GM18526 (cell line): ENCODE results near the gene TAF6L.

Source experiments
- POLR2A ChIP-seq: IDR thresholded peaks from 3 replicates; pipeline ENCODE4 v1.6.1; 2011; ENCODE audit not compliant: insufficient read length; ENCODE audit errors: extremely low read depth

The TAF6L gene

DNA sequence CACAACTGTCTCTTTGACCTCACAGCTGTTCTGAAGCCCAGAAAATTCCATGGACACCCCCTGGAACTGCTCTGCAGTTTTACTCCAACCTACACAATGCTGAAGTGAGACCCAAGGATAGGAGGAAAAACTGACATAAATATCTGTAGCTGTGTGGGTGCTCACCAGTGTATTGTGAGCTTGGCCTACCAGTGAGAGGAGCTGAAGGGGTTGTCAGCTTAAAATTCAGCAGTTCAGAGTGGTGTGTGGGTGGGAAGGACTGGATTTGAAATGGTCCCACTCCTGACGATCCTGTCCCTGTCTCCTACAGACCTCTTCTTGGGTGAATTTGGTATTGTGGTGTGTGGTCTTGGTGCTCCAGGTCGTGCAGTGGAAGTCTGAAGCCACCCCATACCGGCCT, 18.4 kb downstream of the TAF6L start:
- TF ChIP-seq POLR2A, result no peak

DNA sequence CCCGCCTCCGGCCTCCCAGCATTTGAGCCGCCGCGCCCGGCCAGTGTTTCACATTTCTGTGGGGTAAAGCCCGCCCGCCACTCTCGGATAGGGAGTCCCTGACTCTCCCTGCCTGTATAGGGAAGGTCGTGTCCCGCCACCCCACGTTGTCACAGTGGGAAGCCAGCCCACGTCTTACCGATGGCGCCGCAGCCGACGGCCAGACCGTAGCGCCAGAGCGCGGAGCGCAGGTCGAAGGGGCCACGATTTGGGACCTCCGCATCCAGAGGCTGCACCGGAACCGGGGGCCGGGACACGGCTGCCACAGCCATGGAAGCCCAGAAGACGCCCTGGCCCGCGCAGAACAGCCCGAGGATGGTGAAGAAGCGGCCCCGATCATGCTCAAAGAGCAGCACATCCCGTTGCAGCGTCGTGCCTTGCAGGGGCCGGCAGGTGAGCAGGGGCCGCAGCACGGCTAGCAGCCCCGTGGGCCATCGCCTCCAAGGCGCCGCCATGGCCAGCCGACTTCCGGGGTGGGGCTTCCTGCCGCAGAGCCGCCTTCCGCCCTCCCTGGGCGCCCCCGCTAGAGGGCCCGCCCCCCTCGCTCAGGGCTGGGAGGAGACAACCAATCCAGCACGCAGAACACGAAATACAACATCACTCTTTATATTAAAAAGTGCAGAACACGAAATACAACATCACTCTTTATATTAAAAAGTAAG, 20.5 kb downstream of the TAF6L start, which contains the start of gene TMEM223:
Gene TMEM223, minus strand, starts transcription at position 506 of the 701 bp plus-strand sequence. Its CDS starts 12 bp downstream, at position 494.
- TF ChIP-seq POLR2A, result peak; percentile 95

DNA sequence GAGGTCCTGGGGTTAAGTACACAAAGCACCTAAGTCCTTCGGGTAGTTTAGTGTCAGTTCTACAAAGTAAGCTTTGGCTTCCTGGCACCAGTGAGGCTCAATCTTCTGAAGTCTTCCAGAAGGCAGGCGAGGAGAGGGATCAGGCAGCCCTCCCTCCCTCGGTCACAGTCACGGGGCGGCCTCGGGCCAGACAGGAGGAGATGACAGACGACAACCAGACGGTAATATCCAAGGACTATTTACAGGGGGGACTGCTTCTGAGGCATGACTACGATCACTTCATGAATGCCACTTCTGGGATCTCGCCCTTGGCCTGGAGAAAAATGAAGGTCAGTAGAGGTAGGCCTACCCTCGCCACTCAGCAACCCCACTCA, 21.0 kb downstream of the TAF6L start:
- TF ChIP-seq POLR2A, result no peak

DNA sequence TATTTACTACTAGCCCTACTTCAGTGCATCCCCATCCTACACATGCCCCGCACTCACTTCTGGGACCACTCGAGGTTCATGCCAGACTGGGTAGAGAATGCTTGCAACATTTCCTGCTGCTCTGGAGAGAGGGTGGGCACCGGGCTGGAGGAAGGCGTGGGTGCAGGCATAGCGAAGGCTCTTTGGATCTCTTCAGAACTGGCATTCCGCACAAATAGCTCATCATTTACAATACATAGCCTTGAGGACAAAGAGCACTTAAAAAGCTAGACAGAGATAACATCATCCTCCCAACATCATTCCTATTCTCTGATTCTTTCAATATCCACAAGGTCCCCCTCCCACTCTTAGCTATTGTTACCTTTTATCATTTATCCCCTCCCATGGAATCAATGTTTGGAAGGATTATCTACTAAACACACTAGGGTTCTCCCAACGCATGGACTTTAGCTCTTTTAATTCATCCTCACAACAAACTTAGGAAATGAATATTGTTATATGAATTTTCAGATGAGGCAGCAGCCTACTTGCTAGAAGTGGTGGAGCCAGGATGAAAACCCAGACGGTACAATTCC, 23.1 kb downstream of the TAF6L start:
- no peak for TF ChIP-seq POLR2A

DNA sequence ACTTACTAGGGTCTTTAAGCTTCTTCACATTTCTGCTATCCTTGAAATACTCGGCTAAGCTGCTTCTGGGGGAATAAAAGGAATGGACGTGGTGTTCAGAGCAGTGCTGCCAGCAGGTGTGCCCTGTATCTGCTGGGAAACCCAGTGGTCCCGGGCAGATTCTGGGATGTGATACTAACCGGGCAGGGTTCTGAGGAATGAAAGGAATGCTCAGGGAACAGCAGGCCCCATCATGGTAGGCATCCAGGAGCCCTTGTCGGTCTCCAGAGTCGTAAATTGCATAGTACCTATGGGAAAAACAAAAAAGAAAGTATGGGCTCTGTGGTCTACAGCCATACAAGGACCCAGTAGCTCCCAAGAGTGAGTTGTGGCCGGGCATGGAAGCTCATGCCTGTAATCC, 25.1 kb downstream of the TAF6L start:
- no peak for TF ChIP-seq POLR2A

DNA sequence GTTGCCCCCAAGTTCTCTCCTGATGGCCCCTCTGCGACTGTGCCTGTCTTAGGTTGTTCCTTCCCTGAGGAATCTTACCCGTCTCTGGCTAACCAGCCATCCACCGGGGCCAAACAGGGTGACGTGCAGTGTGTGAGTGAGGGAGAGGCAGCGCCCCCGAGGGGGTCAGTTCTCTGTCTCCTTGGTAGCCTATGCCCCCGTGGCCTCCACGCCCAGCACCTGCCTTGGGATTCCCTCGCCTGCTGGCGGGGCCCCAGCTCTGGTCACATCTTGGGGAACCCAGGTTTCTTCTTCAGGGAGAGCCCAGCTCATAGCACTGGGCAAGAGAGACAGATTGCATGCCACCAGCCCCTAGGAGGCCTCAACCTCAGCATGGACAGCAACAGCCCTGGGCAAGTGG, 28.3 kb downstream of the TAF6L start:
- no peak for TF ChIP-seq POLR2A

DNA sequence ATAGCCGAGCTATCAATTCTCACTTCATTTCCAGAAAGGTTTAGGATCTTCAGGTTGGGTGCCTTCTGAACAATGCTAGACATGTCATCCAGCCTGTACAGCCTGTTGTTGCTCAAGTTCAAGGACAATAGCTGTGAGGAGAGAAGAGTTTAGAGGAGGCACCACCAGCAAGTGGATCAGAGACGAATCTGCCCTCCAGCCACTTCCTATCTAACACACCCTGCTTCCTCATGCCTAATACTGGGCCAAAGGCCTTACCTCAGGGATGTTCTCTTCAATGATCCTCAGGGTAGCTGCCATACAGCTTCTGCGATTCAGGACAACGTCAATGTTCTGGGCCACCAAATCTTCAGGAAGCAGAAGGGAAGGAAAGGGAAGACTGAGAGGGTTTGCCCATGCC, 29.9 kb downstream of the TAF6L start:
- no peak for TF ChIP-seq POLR2A

DNA sequence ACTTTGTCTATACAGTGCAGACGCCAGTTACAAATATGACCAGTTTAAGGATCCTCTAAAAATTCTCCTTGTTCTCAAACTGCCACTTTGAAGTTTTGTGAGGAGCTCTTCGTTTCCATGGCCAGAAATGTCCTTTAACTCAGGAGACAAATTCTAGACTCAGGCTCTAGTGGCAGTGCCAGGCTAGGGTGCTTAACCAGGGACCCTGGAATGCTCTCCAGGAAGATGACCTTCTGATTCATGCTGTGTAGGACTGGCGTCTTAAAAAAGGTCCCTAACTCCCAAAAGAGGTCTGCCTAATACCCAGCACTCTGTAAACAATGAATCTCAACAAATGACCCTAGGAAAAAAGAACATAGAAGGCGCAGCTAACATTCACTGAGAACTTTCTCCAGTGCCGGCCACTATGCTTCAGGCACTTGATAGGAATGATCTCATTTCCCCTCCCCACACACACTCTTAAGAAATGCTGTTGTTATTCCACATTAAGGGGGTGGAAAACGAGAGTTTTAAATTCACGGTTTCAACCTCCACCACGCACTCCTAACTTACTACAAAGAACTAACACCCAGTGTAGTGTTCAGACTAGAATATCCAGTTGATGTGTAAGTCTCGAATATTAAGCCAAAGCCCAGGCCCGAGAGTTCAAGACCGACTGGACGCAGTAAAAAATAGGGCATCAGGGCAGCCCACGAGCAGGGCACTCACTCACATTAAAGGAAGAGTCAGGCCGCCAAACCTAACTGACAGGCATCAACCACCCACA, 33.3 kb downstream of the TAF6L start:
- no peak for TF ChIP-seq POLR2A

DNA sequence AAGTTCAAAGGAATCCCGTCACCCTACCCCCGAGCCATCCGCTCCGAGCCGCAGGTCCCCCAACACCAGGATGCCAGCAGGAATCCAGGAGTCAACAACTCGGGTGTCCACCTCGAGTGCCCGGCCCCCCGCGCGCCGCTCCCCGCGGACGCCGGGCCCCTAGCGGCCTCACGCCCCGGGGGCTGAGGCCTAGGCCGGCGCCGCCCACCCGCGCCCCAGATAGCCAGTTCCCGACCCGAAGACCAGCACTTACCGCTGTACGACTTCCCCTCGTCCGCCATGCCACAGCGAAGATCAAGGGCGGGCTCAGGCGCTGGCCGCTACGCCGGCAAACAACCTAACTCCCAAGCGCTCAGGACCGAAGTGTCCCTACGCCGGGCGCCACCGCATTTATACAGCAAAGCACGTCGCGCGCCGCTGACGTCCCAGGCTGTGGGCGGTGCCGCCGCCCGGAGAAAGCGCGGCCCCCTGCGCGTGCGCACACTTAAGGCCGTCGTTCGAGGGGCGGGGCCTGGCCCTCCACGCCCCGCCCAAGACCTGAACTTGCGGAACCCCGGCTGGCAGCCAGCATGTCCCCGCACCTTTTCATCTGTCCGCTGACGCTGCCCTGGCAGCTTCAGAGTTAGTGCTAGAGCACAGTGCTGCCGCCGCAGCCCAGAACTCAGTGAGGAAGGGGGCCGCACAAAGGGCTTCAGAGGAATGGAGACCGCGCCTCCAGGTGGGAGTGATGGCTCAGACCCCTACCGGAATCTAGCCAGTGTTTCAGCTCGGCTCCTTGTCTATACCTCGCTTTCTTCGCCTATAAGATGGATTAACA, 34.1 kb downstream of the TAF6L start, which contains the start of gene NXF1:
Gene NXF1, minus strand, starts transcription at position 365 of the 817 bp plus-strand sequence. Its CDS starts 84 bp downstream, at position 281.
- peak; percentile 100 for TF ChIP-seq POLR2A

DNA sequence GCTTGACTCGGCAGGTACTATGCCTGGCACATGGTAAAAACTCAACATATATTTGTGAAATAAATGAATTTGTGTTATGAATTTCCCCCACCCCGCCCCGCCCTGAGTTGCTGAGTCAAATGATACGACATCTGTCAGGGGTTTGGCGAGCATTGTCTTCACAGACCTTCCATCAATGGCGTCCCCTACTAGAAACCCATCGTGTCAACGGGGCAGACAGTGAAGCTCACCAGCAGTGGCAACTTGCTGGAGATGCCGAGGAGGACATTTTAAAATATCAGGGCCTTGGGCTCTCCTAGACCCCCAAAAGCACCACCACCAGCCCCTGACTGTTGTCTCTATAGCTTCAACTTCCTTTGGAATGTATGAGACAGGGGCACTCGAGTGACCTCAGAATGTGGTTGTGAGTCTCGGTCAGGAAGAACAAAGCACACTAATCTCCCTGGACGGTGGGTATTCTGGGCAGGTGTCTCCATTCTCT, 34.8 kb downstream of the TAF6L start:
- no peak for TF ChIP-seq POLR2A

DNA sequence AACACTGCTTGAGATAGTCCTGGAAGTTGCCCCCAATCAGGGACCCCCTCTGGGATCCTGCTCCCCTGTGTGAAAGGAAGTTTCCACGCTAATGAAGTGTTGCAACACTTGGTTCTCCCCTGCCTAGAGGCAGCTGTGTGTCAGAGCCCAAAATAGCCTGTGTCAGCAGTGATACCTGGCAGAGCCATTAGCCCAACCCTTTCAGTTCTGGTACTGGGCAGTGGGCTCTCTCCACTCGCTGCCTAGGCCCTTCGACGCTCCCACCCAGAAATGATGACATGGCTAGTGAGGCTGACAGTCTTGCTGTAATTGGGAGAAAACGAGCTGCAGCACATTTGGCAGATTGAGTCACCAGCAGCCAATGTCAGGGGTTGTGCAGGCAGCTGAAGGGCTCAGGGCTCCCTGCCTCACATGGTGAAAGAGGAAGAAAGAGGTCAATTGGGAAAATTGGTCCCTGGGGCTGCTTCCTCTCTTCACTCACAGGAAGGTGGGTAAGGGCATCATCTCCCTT, 35.5 kb downstream of the TAF6L start:
- TF ChIP-seq POLR2A, result no peak

DNA sequence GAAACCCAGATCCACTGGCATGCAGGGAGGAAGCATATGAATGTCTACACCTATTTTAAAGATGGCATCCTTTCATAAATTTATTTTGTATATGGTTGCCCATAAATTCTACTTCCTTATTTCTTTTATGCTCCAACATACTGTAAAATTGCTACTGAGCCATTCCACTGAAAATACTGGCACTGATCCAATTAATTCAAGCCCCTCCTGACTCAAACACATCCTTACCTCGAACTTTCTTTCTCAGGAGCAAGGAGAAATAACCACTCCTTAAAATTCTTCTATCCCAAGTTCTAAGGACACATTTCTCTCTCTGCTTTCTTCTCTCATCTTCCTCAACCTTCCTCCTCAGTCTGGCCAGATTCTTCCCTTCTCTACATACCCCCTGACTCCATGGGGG, 39.6 kb downstream of the TAF6L start:
- TF ChIP-seq POLR2A, result no peak

DNA sequence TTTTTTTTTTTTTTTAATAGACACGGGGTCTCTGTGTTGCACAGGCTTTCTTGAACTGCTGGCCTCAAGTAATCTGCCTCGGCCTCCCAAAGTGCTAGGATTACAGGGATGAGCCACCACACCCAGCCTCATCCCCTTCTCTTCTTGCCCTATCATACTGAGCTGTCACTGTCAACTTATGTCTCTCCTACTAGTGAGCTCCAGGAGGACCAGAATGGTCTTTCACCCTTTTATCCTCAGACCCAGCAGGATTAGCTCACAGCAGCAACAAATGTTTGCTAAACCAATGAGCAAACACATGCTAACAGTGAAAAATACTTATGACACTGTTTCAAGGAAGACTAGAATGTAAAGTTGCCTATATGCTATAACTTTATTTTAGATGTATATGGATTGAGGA, 40.5 kb downstream of the TAF6L start:
- no peak for TF ChIP-seq POLR2A

DNA sequence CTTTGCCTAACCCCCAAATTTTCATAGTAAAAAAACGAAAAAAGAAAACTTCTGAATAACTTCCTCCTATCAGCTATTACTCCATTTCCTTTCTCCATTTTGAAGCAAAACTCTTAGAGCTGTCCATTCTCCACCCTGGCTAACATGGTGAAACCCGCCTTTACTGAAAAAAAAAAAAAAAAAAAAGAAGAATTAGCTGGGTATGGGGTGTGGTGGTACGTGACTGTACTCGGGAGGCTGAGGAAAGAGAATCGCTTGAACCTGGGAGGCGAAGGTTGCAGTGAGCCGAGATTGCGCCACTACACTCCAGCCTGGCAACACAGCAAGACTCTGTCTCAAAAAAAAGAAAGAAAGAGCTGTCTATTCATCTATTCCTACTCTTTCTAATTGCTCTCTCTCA, 45.4 kb downstream of the TAF6L start:
- no peak for TF ChIP-seq POLR2A

DNA sequence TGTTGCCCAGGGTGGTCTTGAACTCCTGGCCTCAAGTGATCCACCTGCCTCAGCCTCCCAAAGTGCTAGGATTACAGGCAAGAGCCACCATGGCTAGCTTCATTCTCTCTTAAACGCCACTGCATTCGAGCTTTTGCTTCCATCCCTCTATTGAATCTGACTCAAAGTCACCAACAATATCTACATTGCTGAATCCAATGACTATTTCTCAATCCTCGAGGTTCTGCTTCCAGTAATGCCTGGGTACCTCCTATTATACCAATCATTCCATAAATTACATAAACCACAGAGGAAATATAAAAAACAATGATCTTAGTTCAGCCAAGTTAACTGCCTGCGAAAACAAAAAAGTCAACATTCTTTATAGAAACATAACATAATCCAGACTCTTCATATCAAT, 45.9 kb downstream of the TAF6L start:
- no peak for TF ChIP-seq POLR2A

DNA sequence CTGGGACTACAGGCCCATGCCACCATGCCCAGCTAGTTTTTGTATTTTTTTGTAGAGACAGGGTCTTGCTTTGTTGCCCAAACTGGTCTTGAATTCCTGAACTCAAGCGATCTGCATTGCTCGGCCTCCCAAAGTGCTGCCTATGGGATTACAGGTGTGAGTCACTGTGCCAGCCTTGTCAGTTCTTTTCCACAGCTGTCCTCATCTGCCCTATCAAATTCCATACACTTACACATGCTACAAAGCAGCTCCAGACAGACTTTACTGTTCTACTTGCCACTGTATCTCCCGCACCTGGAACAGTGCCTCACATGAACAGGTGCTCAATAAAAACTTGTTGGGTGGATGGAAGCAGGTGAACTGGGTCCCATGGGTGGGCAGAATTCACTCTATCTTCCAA, 52.5 kb downstream of the TAF6L start:
- TF ChIP-seq POLR2A, result no peak
